H9 (cell line): ENCODE data around the gene SNRPF. TPM values are rescaled to one million over a fixed set of nuclear protein-coding genes. Genes with fewer than 3 reads are reported as not detected.

Experiments
- DNase-seq: peaks from one replicate; pipeline ENCODE4 v3.0.0-alpha.2; 2017
- H2AFZ ChIP-seq: one replicate; pipeline ENCODE4 v1.6.1; 2013; ENCODE audit warnings: mild to moderate bottlenecking, low read length, control low read depth, moderate library complexity
- H2AK5ac ChIP-seq: 2 replicates; pipeline ENCODE4 v1.6.1; 2013; ENCODE audit warnings: low read length, control low read depth, mixed read lengths; ENCODE audit not compliant: insufficient read length
- H2BK120ac ChIP-seq: one replicate; pipeline ENCODE4 v1.6.1; 2013; ENCODE audit warnings: low read depth, mild to moderate bottlenecking, low read length, control low read depth, inconsistent platforms; ENCODE audit not compliant: poor library complexity, severe bottlenecking
- H2BK12ac ChIP-seq: 2 replicates; pipeline ENCODE4 v1.6.1; 2013; ENCODE audit warnings: low read length, control low read depth, mixed read lengths, low read depth; ENCODE audit not compliant: insufficient read length
- H2BK15ac ChIP-seq: 2 replicates; pipeline ENCODE4 v1.6.1; 2013; ENCODE audit warnings: low read depth, low read length, control low read depth
- H2BK20ac ChIP-seq: one replicate; pipeline ENCODE4 v1.6.1; 2013; ENCODE audit warnings: low read depth, mild to moderate bottlenecking, low read length, control low read depth, inconsistent platforms; ENCODE audit not compliant: poor library complexity, severe bottlenecking
- H2BK5ac ChIP-seq: 2 replicates; pipeline ENCODE4 v1.6.1; 2013; ENCODE audit warnings: low read length, control low read depth, mixed read lengths; ENCODE audit not compliant: insufficient read length
- H3K14ac ChIP-seq: 2 replicates; pipeline ENCODE4 v1.6.1; 2013; ENCODE audit warnings: low read length, control low read depth; ENCODE audit not compliant: insufficient read depth
- H3K18ac ChIP-seq: 2 replicates; pipeline ENCODE4 v1.6.1; 2013; ENCODE audit warnings: low read depth, mild to moderate bottlenecking, mixed read lengths, low read length, control low read depth; ENCODE audit not compliant: insufficient read length
- H3K23ac ChIP-seq: 2 replicates; pipeline ENCODE4 v1.6.1; 2013; ENCODE audit warnings: low read length, control low read depth, mixed read lengths, low read depth; ENCODE audit not compliant: insufficient read length
- H3K23me2 ChIP-seq: 2 replicates; pipeline ENCODE4 v1.6.1; 2013; ENCODE audit warnings: low read depth, mild to moderate bottlenecking, mixed read lengths, low read length, control low read depth; ENCODE audit not compliant: insufficient read length, poor library complexity, severe bottlenecking
- H3K27ac ChIP-seq: 2 replicates; pipeline ENCODE4 v1.5.1; 2013; ENCODE audit warnings: low read length, control low read depth, mixed read lengths, low read depth; ENCODE audit not compliant: insufficient read length
- H3K27me3 ChIP-seq: 2 replicates; pipeline ENCODE4 v1.6.1; 2013; ENCODE audit warnings: low read length, control low read depth, inconsistent platforms; ENCODE audit not compliant: insufficient read depth
- H3K4ac ChIP-seq: 2 replicates; pipeline ENCODE4 v1.6.1; 2013; ENCODE audit warnings: low read depth, mild to moderate bottlenecking, control low read depth, inconsistent platforms, low read length, moderate library complexity
- H3K4me1 ChIP-seq: 2 replicates; pipeline ENCODE4 v1.6.1; 2013; ENCODE audit warnings: low read length, control low read depth, inconsistent platforms; ENCODE audit not compliant: insufficient read depth
- H3K4me2 ChIP-seq: 2 replicates; pipeline ENCODE4 v1.6.1; 2013; ENCODE audit warnings: low read length, control low read depth, mixed read lengths; ENCODE audit not compliant: insufficient read length, insufficient read depth
- H3K56ac ChIP-seq: 2 replicates; pipeline ENCODE4 v1.6.1; 2013; ENCODE audit warnings: low read depth, mild to moderate bottlenecking, mixed read lengths, low read length, control low read depth; ENCODE audit not compliant: insufficient read length
- H3K79me1 ChIP-seq: 2 replicates; pipeline ENCODE4 v1.6.1; 2013; ENCODE audit warnings: low read depth, mild to moderate bottlenecking, moderate library complexity, low read length, control low read depth, inconsistent platforms; ENCODE audit not compliant: insufficient read depth, poor library complexity, severe bottlenecking
- H3K79me2 ChIP-seq: 2 replicates; pipeline ENCODE4 v1.6.1; 2013; ENCODE audit warnings: low read length, control low read depth, inconsistent platforms; ENCODE audit not compliant: insufficient read depth
- H3K9ac ChIP-seq: 2 replicates; pipeline ENCODE4 v1.6.1; 2013; ENCODE audit warnings: low read length, control low read depth, mixed read lengths; ENCODE audit not compliant: insufficient read length; ENCODE audit errors: extremely low read depth
- H3K9me3 ChIP-seq: one replicate; pipeline ENCODE4 v1.6.1; 2013; ENCODE audit warnings: low read depth, low read length, inconsistent platforms; ENCODE audit not compliant: control insufficient read depth
- H3T11ph ChIP-seq: one replicate; pipeline ENCODE4 v1.6.1; 2013; ENCODE audit warnings: mild to moderate bottlenecking, low read length, control low read depth, inconsistent platforms
- H4K20me1 ChIP-seq: one replicate; pipeline ENCODE4 v1.6.1; 2013; ENCODE audit not compliant: control insufficient read depth, insufficient read length, insufficient read depth
- H4K5ac ChIP-seq: 2 replicates; pipeline ENCODE4 v1.6.1; 2013; ENCODE audit warnings: low read depth, mild to moderate bottlenecking, mixed read lengths, low read length, control low read depth; ENCODE audit not compliant: insufficient read length
- H4K8ac ChIP-seq: replicated peaks from 2 replicates; pipeline ENCODE4 v1.6.1; 2013; ENCODE audit warnings: low read length, control low read depth, mixed read lengths, low read depth; ENCODE audit not compliant: insufficient read length
- H4K91ac ChIP-seq: 2 replicates; pipeline ENCODE4 v1.6.1; 2013; ENCODE audit warnings: low read depth, mild to moderate bottlenecking, moderate library complexity, mixed read lengths, low read length, control low read depth; ENCODE audit not compliant: insufficient read length
- H3K27ac Mint-ChIP-seq, 3 experiments: 2 replicates in 2 of 3; 3 replicates in 1 of 3; pipeline ENCODE4 v1.8.0; 2020 to 2021; ENCODE audit warnings: mixed read lengths in 3 of 3, mild to moderate bottlenecking in 1 of 3, moderate library complexity in 1 of 3
- H3K27me3 Mint-ChIP-seq: 2 replicates; pipeline ENCODE4 v1.8.0; 2021; ENCODE audit warnings: low read depth, mild to moderate bottlenecking, moderate library complexity, mixed read lengths
- H3K36me3 Mint-ChIP-seq, 3 experiments: 2 replicates in 2 of 3; 3 replicates in 1 of 3; pipeline ENCODE4 v1.8.0; 2020 to 2021; ENCODE audit warnings: low read depth in 3 of 3, mixed read lengths in 3 of 3; ENCODE audit not compliant: insufficient read depth in 1 of 3
- H3K4me1 Mint-ChIP-seq, 2 experiments: 2 replicates each; pipeline ENCODE4 v1.8.0; 2020; ENCODE audit warnings: mixed read lengths in 2 of 2
- H3K4me3 Mint-ChIP-seq, 2 experiments: 2 replicates in 1 of 2; 3 replicates in 1 of 2; pipeline ENCODE4 v1.8.0; 2020 to 2021; ENCODE audit warnings: mild to moderate bottlenecking in 2 of 2, mixed read lengths in 2 of 2, moderate library complexity in 1 of 2
- H3K9me3 Mint-ChIP-seq, 2 experiments: 2 replicates in 1 of 2; 3 replicates in 1 of 2; pipeline ENCODE4 v1.8.0; 2020; ENCODE audit warnings: mild to moderate bottlenecking in 2 of 2, mixed read lengths in 2 of 2, moderate library complexity in 1 of 2
- CTCF ChIP-seq: fragments of 200-600 bp; sonication (generic); conservative IDR thresholded peaks from 3 replicates; pipeline ENCODE4 v1.8.0; 2021; ENCODE audit warnings: antibody characterized with exemption, mild to moderate bottlenecking
- WGBS: extraction: QIAGEN DNeasy Blood & Tissue Kit; methylation state at CpG from one replicate; pipeline ENCODE4 v1.1.7; 2013; ENCODE audit warnings: missing lambda C conversion rate, low lambda C conversion rate, mixed read lengths; ENCODE audit not compliant: insufficient read length; ENCODE audit errors: extremely low coverage; 5-methylcytosine and 5-hydroxymethylcytosine counted together
- total RNA-seq: library from RNA; stranded (reverse); gene quantifications from 2 replicates; pipeline ENCODE4 v1.2.1, GENCODE V29; 2021

Gene SNRPF
- total RNA-seq, 1 experiment from 2014 or later: 77.1 TPM

GRCh38 chr12:95887311-95887710 lies 28.6 kb downstream of the SNRPF start:
- Histone ChIP-seq H4K20me1 (no peaks in the 10 kb centered on the region), H2AFZ (no peak overlapping the region), H3K27ac (no peak overlapping the region), H4K91ac (no peak overlapping the region), H3K18ac (no peak overlapping the region), H4K8ac (no peak overlapping the region), H3K79me2 (no peaks in the 10 kb centered on the region), H3K4me2 (no peak overlapping the region), H2BK12ac (no peak overlapping the region), H2BK5ac (no peak overlapping the region), H2BK120ac (no peak overlapping the region), H2AK5ac (no peak overlapping the region), H3K9me3 (no peaks in the 10 kb centered on the region), H3K4ac (no peak overlapping the region), H2BK15ac (no peak overlapping the region), H3K79me1 (no peaks in the 10 kb centered on the region), H3K56ac (no peak overlapping the region), H3K23me2 (no peaks in the 10 kb centered on the region), H2BK20ac (no peak overlapping the region), H3K4me1 (no peaks in the 10 kb centered on the region), H3T11ph (no peak overlapping the region), H3K9ac (no peak overlapping the region), H4K5ac (no peak overlapping the region), H3K14ac (no peak overlapping the region), H3K27me3 (no peaks in the 10 kb centered on the region), H3K23ac (no peak overlapping the region)
- H3K4me1 Mint-ChIP-seq: no peaks in the 10 kb centered on the region
- no peaks in the 10 kb centered on the region for H3K9me3 Mint-ChIP-seq
- no CpG with 5 or more reads among the region's 5 CpGs for WGBS
- no peak overlapping the region for H3K4me3 Mint-ChIP-seq
- H3K27ac Mint-ChIP-seq: no peak overlapping the region
- DNase-seq: no peak
- no peak for TF ChIP-seq CTCF
- H3K27me3 Mint-ChIP-seq: no peaks in the 10 kb centered on the region; the same call in 1 of the 2 replicates
- H3K36me3 Mint-ChIP-seq: no peaks in the 10 kb centered on the region
